Measurements from ENCODE around the gene CSF2. TPM values are rescaled to one million over a fixed set of nuclear protein-coding genes. Genes with fewer than 3 reads are reported as not detected.

Gene CSF2
- total and polyA plus RNA-seq, 2 experiments from 2014 or later: not detected

DNA sequence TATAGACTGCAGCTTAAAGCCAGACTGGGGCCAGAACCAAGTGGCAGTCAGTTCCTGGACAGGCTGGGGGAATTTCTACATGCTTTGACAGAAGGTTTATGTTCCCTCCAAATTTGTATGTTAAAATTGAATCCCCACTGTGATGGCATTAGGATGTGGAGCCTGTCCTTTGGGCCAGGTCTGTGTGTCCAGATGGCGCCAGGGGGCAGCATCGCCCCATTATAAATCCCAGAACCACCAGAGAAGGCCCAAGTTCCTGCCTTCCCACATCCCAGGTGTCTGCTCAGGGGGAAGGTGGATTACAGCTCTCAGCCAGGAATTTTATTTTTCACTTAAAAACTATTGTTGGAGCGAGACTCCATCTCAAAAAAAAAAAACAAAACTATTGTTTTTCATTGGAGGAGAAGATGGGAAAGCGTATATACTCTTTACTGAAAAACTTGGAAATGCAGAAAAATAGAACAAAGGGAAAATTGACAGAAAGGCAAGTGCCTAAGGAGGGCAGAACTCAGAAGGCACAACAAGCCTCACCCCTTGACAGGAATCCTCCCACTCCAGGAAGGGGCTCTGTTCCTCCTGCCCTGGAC lies 8.1 kb upstream of the CSF2 start:
- H3K4me1 ChIP-seq (ENCODE audit: insufficient read depth): no peaks in the 10 kb centered on the region
- H3K9me3 ChIP-seq (ENCODE audit: low read depth): no peaks in the 10 kb centered on the region
- 47% methylated on average over 4 of the region's 4 CpGs for WGBS (ENCODE audit: low lambda C conversion rate, missing lambda C conversion rate)
- DNase-seq (ENCODE audit: low spot score): peak; percentile 76
- no peak overlapping the region for H3K4me3 ChIP-seq
- H3K27me3 ChIP-seq: no peaks in the 10 kb centered on the region
- H2AFZ ChIP-seq: no peak overlapping the region
- H3K9me2 ChIP-seq (replicated peaks; ENCODE audit: insufficient read depth): no peaks in the 10 kb centered on the region
- no peaks in the 10 kb centered on the region for H3K79me2 ChIP-seq
- no peaks in the 10 kb centered on the region for H3K36me3 ChIP-seq (replicated peaks; ENCODE audit: insufficient read depth, low read depth)
- no peak overlapping the region for H3K4me2 ChIP-seq
- no peaks in the 10 kb centered on the region for H4K20me1 ChIP-seq (ENCODE audit: insufficient read depth, poor library complexity, severe bottlenecking)
- TF ChIP-seq EZH2 (IDR thresholded peaks at IDR 0.05; ENCODE audit: borderline replicate concordance): no peak
- TF ChIP-seq, protein P1, sequence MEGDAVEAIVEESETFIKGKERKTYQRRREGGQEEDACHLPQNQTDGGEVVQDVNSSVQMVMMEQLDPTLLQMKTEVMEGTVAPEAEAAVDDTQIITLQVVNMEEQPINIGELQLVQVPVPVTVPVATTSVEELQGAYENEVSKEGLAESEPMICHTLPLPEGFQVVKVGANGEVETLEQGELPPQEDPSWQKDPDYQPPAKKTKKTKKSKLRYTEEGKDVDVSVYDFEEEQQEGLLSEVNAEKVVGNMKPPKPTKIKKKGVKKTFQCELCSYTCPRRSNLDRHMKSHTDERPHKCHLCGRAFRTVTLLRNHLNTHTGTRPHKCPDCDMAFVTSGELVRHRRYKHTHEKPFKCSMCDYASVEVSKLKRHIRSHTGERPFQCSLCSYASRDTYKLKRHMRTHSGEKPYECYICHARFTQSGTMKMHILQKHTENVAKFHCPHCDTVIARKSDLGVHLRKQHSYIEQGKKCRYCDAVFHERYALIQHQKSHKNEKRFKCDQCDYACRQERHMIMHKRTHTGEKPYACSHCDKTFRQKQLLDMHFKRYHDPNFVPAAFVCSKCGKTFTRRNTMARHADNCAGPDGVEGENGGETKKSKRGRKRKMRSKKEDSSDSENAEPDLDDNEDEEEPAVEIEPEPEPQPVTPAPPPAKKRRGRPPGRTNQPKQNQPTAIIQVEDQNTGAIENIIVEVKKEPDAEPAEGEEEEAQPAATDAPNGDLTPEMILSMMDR (IDR thresholded peaks at IDR 0.05; ENCODE audit: poor library complexity): peak; percentile 63
- no peak overlapping the region for H3K27ac ChIP-seq

DNA sequence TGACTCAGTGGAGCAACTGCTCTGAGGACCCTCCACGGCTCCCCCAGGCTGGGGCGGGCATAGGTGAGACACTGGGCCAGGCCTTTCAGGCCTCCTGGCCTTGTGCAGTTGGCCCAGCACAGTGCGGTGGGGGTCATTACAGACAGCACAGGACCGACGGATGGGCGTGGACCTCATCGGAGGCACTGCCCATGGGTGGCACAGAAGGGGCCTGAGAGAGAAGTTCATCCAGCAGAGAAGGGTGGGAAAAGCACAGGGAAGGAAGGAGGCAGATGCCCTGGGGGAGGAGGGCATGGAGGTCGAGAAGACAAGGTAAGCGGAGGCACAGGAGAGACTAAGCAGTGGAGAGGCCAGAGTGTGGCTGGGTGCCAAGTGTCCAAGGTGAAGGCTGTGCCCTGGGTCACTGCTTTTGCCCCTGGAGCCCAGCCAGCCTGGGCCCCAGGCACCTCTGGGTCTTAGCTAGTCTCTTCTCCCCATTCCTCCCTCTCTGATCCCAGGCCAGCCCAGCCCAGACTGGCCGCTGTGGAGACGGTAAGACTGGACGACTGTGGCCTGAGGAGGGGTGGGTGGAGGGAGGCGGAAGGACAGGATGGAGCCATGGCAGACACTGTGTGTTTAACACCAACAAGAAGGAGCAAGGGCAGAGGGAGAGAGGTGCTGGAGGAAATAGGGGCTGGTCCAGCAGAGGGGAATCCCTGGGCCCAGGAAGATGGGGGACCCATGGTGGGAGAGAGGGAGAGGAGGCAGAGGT lies 7.5 kb upstream of the CSF2 start:
- 94% methylated on average over 13 of the region's 13 CpGs for WGBS (ENCODE audit: low lambda C conversion rate, missing lambda C conversion rate)
- Histone ChIP-seq H3K79me2 (no peaks in the 10 kb centered on the region), H3K27me3 (no peaks in the 10 kb centered on the region), H3K4me3 (no peak overlapping the region), H3K4me2 (no peak overlapping the region), H3K4me1 (ENCODE audit: insufficient read depth) (no peaks in the 10 kb centered on the region), H4K20me1 (ENCODE audit: insufficient read depth, poor library complexity, severe bottlenecking) (no peaks in the 10 kb centered on the region), H3K27ac (no peak overlapping the region), H3K9me3 (ENCODE audit: low read depth) (no peaks in the 10 kb centered on the region), H3K36me3 (replicated peaks; ENCODE audit: insufficient read depth, low read depth) (no peaks in the 10 kb centered on the region), H3K9me2 (replicated peaks; ENCODE audit: insufficient read depth) (no peaks in the 10 kb centered on the region), H2AFZ (no peak overlapping the region)
- no peak for DNase-seq (ENCODE audit: low spot score)
- TF ChIP-seq, protein P1 (IDR thresholded peaks at IDR 0.05; ENCODE audit: poor library complexity): no peak
- TF ChIP-seq EZH2phosphoT487 (IDR thresholded peaks at IDR 0.05; ENCODE audit: low read depth, severe bottlenecking, unreplicated experiment): no peak
- no peak for TF ChIP-seq EZH2 (IDR thresholded peaks at IDR 0.05; ENCODE audit: borderline replicate concordance)

DNA sequence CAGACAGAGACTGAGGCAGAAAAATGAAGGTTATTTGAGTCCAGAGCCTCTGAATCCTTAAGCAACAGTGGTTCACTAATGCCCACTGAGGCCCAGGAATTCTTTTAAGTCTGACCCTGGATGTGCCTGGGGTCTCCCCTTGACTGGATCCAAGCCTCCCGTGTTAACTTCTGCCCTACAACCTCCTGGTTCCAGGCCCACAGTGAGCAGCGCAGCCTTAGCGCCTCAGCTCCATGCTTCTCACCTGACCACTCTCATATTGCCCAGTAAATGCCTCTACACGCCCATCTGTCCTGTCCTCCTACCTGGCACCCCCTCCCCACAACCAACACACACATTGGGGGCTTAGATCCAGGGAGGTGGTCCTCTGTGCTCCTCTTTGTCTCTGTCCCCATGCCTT lies 6.7 kb upstream of the CSF2 start:
- no peak for DNase-seq (ENCODE audit: low spot score)
- no peak overlapping the region for H2AFZ ChIP-seq
- H3K27me3 ChIP-seq: no peaks in the 10 kb centered on the region
- no peaks in the 10 kb centered on the region for H3K9me2 ChIP-seq (replicated peaks; ENCODE audit: insufficient read depth)
- H3K79me2 ChIP-seq: no peaks in the 10 kb centered on the region
- 92% methylated on average over 4 of the region's 4 CpGs for WGBS (ENCODE audit: low lambda C conversion rate, missing lambda C conversion rate)
- H3K36me3 ChIP-seq (replicated peaks; ENCODE audit: insufficient read depth, low read depth): no peaks in the 10 kb centered on the region
- H3K4me3 ChIP-seq: no peak overlapping the region
- H3K4me1 ChIP-seq (ENCODE audit: insufficient read depth): no peaks in the 10 kb centered on the region
- H4K20me1 ChIP-seq (ENCODE audit: insufficient read depth, poor library complexity, severe bottlenecking): no peaks in the 10 kb centered on the region
- no peak overlapping the region for H3K4me2 ChIP-seq
- H3K9me3 ChIP-seq (ENCODE audit: low read depth): no peaks in the 10 kb centered on the region
- no peak overlapping the region for H3K27ac ChIP-seq
- TF ChIP-seq, protein P1 (IDR thresholded peaks at IDR 0.05; ENCODE audit: poor library complexity): no peak
- TF ChIP-seq EZH2 (IDR thresholded peaks at IDR 0.05; ENCODE audit: borderline replicate concordance): no peak
- TF ChIP-seq EZH2phosphoT487 (IDR thresholded peaks at IDR 0.05; ENCODE audit: low read depth, severe bottlenecking, unreplicated experiment): no peak

Data from hepatocyte (in vitro differentiated cells).